Measurements from ENCODE around the gene RINL. TPM values are rescaled to one million over a fixed set of nuclear protein-coding genes. Genes with fewer than 3 reads are reported as not detected.

RINL gene
- total RNA-seq, 1 experiment from 2014 or later: 5.7 TPM

- no peaks in the 10 kb centered on the region for H3K9me3 ChIP-seq (ENCODE audit: low read depth, low read length, poor library complexity, severe bottlenecking)
- DNase-seq (ENCODE audit: low spot score): no peak
- intact Hi-C loops (cut with micrococcal nuclease; ENCODE audit: unreplicated experiment): no loop called here
- H3K27me3 ChIP-seq (replicated peaks; ENCODE audit: insufficient read depth, low read depth, low read length, poor library complexity): no peaks in the 10 kb centered on the region
- ChIA-PET POLR2A (ENCODE audit: low non-redundant PET) (no interaction called here), CTCF (no interaction called here)
- BruUV-seq (replicated peaks): no TSS peak
- H3K27ac ChIP-seq (ENCODE audit: low read depth, low read length, poor library complexity, severe bottlenecking): no peak overlapping the region
- no peak for TF ChIP-seq EZH2 (IDR thresholded peaks at IDR 0.05; ENCODE audit: borderline replicate concordance, low read depth, low read length, poor library complexity, severe bottlenecking)
- no peaks in the 10 kb centered on the region for H3K36me3 ChIP-seq (ENCODE audit: insufficient read depth, low read length, poor library complexity, severe bottlenecking)
- no peak overlapping the region for H3K4me3 ChIP-seq (ENCODE audit: low read depth, low read length, poor library complexity, severe bottlenecking)
- H3K4me1 ChIP-seq (ENCODE audit: insufficient read depth, low read length, poor library complexity, severe bottlenecking): peaks cover 9% of the 10 kb centered on the region
Measured at GRCh38 chr19:38911388-38912001, 33.4 kb upstream of the RINL start.

DNA sequence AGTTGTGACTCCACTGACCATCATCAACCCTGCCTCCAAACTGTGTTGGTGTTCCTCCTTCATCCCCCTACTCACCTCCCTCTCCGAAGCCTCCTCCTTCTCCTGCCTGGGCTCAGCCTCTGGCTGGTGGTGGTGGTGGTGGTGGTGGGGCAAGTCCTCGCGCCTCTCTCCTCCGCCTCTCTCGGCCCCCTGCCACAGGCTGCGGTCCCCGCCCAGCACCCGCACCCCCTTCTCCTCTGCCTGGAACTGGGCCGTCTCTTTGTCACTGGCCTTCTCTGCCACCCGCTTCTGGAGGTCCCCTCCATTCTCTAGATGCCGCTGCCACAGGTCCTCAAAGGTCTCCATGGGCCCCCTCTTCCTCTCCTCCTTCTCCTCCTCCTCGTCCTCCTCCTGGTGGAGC is 32.4 kb upstream of the RINL start:
- Histone ChIP-seq H3K27ac (ENCODE audit: low read depth, low read length, poor library complexity, severe bottlenecking) (no peak overlapping the region), H3K4me3 (ENCODE audit: low read depth, low read length, poor library complexity, severe bottlenecking) (no peak overlapping the region), H3K36me3 (ENCODE audit: insufficient read depth, low read length, poor library complexity, severe bottlenecking) (peaks cover 6% of the 10 kb centered on the region), H3K9me3 (ENCODE audit: low read depth, low read length, poor library complexity, severe bottlenecking) (no peaks in the 10 kb centered on the region), H3K27me3 (replicated peaks; ENCODE audit: insufficient read depth, low read depth, low read length, poor library complexity) (no peaks in the 10 kb centered on the region), H3K4me1 (ENCODE audit: insufficient read depth, low read length, poor library complexity, severe bottlenecking) (peaks cover 9% of the 10 kb centered on the region)
- no TSS peak for BruUV-seq (replicated peaks)
- no peak for DNase-seq (ENCODE audit: low spot score)
- ChIA-PET POLR2A (ENCODE audit: low non-redundant PET) (no interaction called here), CTCF (no interaction called here)
- TF ChIP-seq CTCF (conservative IDR thresholded peaks at IDR 0.05; ENCODE audit: low read depth, low read length): no peak
- no peak for TF ChIP-seq EZH2 (IDR thresholded peaks at IDR 0.05; ENCODE audit: borderline replicate concordance, low read depth, low read length, poor library complexity, severe bottlenecking)
- intact Hi-C loops (cut with micrococcal nuclease; ENCODE audit: unreplicated experiment): no loop called here

DNA sequence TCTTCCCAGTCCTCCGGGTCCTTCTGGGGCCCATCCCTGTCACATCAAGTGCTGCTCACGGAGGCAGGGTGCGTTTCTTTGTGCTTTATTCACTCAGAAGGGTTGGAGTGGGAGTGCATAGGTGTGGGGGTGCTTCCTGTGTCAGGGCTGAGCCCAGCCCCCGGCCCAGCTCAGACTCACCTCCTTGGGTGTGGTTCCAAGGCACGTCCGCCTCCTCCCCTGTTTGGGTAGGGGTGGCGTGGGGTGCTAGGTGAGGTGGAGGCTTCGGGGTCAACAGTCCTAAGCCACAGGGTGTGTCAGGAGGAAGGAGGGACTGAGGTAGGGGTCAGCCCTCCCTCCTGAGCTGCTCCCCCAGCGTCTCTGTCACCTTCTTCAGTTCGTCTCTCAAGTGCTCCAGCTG is 30.8 kb upstream of the RINL start:
- POLR2A ChIA-PET (ENCODE audit: low non-redundant PET): no interaction called here
- Histone ChIP-seq H3K4me3 (ENCODE audit: low read depth, low read length, poor library complexity, severe bottlenecking) (no peak overlapping the region), H3K36me3 (ENCODE audit: insufficient read depth, low read length, poor library complexity, severe bottlenecking) (peaks cover 11% of the 10 kb centered on the region), H3K4me1 (ENCODE audit: insufficient read depth, low read length, poor library complexity, severe bottlenecking) (peaks cover 9% of the 10 kb centered on the region), H3K9me3 (ENCODE audit: low read depth, low read length, poor library complexity, severe bottlenecking) (no peaks in the 10 kb centered on the region), H3K27me3 (replicated peaks; ENCODE audit: insufficient read depth, low read depth, low read length, poor library complexity) (no peaks in the 10 kb centered on the region), H3K27ac (ENCODE audit: low read depth, low read length, poor library complexity, severe bottlenecking) (no peak overlapping the region)
- BruUV-seq (replicated peaks): no TSS peak
- intact Hi-C loops (cut with micrococcal nuclease; ENCODE audit: unreplicated experiment): no loop called here
- CTCF ChIA-PET: no interaction called here
- no peak for DNase-seq (ENCODE audit: low spot score)
- no peak for TF ChIP-seq EZH2 (IDR thresholded peaks at IDR 0.05; ENCODE audit: borderline replicate concordance, low read depth, low read length, poor library complexity, severe bottlenecking)
- no peak for TF ChIP-seq CTCF (conservative IDR thresholded peaks at IDR 0.05; ENCODE audit: low read depth, low read length)

GRCh38 chr19:38907670-38908069 is 29.6 kb upstream of the RINL start:
- CTCF ChIA-PET: no interaction called here
- H3K4me3 ChIP-seq (ENCODE audit: low read depth, low read length, poor library complexity, severe bottlenecking): no peak overlapping the region
- intact Hi-C loops (cut with micrococcal nuclease; ENCODE audit: unreplicated experiment): no loop called here
- no peak overlapping the region for H3K27ac ChIP-seq (ENCODE audit: low read depth, low read length, poor library complexity, severe bottlenecking)
- no peaks in the 10 kb centered on the region for H3K9me3 ChIP-seq (ENCODE audit: low read depth, low read length, poor library complexity, severe bottlenecking)
- peaks cover 9% of the 10 kb centered on the region for H3K4me1 ChIP-seq (ENCODE audit: insufficient read depth, low read length, poor library complexity, severe bottlenecking)
- peaks cover 11% of the 10 kb centered on the region for H3K36me3 ChIP-seq (ENCODE audit: insufficient read depth, low read length, poor library complexity, severe bottlenecking)
- DNase-seq (ENCODE audit: low spot score): no peak
- H3K27me3 ChIP-seq (replicated peaks; ENCODE audit: insufficient read depth, low read depth, low read length, poor library complexity): no peaks in the 10 kb centered on the region
- no TSS peak for BruUV-seq (replicated peaks)
- TF ChIP-seq EZH2 (IDR thresholded peaks at IDR 0.05; ENCODE audit: borderline replicate concordance, low read depth, low read length, poor library complexity, severe bottlenecking) (no peak), CTCF (conservative IDR thresholded peaks at IDR 0.05; ENCODE audit: low read depth, low read length) (no peak)
- POLR2A ChIA-PET (ENCODE audit: low non-redundant PET): no interaction called here

Measured in A673 (cell line).